ENCODE results near the gene NCAM2. TPM values are rescaled to one million over a fixed set of nuclear protein-coding genes. Genes with fewer than 3 reads are reported as not detected.

The NCAM2 gene
- total and polyA plus RNA-seq, 4 donors = 30.7 to 138 (median 61.1) TPM

- H3K4me1 ChIP-seq (ENCODE audit: control insufficient read depth, insufficient read depth, low read length) = no peaks in the 10 kb centered on the region
- DNase-seq (ENCODE audit: low read depth in 4 of 6, low spot score in 6 of 6) = peak in 2 of 6 donors; percentile 7 to 15
- H3K9me3 ChIP-seq (ENCODE audit: control insufficient read depth, insufficient read depth, low read length) = no peaks in the 10 kb centered on the region
- H3K27me3 ChIP-seq (ENCODE audit: control insufficient read depth, insufficient read depth, low read length) = no peaks in the 10 kb centered on the region
- no peaks in the 10 kb centered on the region for H3K36me3 ChIP-seq (ENCODE audit: control insufficient read depth, insufficient read depth, low read length)
- H3K27ac ChIP-seq (ENCODE audit: low read depth, low read length) = no peak overlapping the region
- no peak overlapping the region for H3K4me3 ChIP-seq (ENCODE audit: low read depth, low read length)
- WGBS (ENCODE audit: insufficient coverage) = 69% methylated on average over 3 of the region's 4 CpGs
These were observed 465.2 kb downstream of the NCAM2 start for GRCh38 chr21:21463456-21463855.

DNA sequence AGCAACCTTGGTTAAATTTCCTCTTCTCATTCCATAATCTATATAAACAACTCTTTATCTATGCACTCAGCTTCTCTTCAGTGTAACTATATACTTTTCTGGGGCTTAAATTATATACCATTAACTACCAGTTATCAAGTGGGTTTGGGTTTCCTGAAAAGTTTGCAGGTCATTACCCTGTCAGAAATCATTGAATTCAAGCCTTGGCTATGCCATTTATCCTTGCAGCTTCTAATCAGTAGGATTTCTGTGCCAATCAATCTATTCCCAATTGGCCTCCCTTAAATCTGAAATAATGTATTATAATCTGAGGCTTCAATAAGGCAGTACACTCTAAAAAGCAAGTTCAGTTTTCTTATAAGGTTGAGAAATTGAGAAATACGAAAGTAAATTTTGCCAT lies 466.5 kb downstream of the NCAM2 start:
- H3K27me3 ChIP-seq (ENCODE audit: control insufficient read depth, insufficient read depth, low read length) = no peaks in the 10 kb centered on the region
- no peaks in the 10 kb centered on the region for H3K36me3 ChIP-seq (ENCODE audit: control insufficient read depth, insufficient read depth, low read length)
- H3K4me1 ChIP-seq (ENCODE audit: control insufficient read depth, insufficient read depth, low read length) = no peaks in the 10 kb centered on the region
- H3K9me3 ChIP-seq (ENCODE audit: control insufficient read depth, insufficient read depth, low read length) = no peaks in the 10 kb centered on the region
- no peak overlapping the region for H3K27ac ChIP-seq (ENCODE audit: low read depth, low read length)
- no peak overlapping the region for H3K4me3 ChIP-seq (ENCODE audit: low read depth, low read length)
- no peak for DNase-seq (ENCODE audit: low read depth in 4 of 6, low spot score in 6 of 6)
- no CpG with 5 or more reads among the region's 1 CpG for WGBS (ENCODE audit: insufficient coverage)

GRCh38 chr21:21466752-21467151 lies 468.5 kb downstream of the NCAM2 start:
- Histone ChIP-seq H3K36me3 (ENCODE audit: control insufficient read depth, insufficient read depth, low read length) (no peaks in the 10 kb centered on the region), H3K4me3 (ENCODE audit: low read depth, low read length) (no peak overlapping the region), H3K27me3 (ENCODE audit: control insufficient read depth, insufficient read depth, low read length) (no peaks in the 10 kb centered on the region), H3K27ac (ENCODE audit: low read depth, low read length) (no peak overlapping the region), H3K9me3 (ENCODE audit: control insufficient read depth, insufficient read depth, low read length) (no peaks in the 10 kb centered on the region), H3K4me1 (ENCODE audit: control insufficient read depth, insufficient read depth, low read length) (no peaks in the 10 kb centered on the region)
- DNase-seq (ENCODE audit: low read depth in 4 of 6, low spot score in 6 of 6) = no peak
- WGBS (ENCODE audit: insufficient coverage) = no CpG with 5 or more reads among the region's 1 CpG

- Histone ChIP-seq H3K4me1 (ENCODE audit: control insufficient read depth, insufficient read depth, low read length) (no peaks in the 10 kb centered on the region), H3K27ac (ENCODE audit: low read depth, low read length) (no peak overlapping the region), H3K36me3 (ENCODE audit: control insufficient read depth, insufficient read depth, low read length) (no peaks in the 10 kb centered on the region), H3K4me3 (ENCODE audit: low read depth, low read length) (no peak overlapping the region), H3K27me3 (ENCODE audit: control insufficient read depth, insufficient read depth, low read length) (no peaks in the 10 kb centered on the region), H3K9me3 (ENCODE audit: control insufficient read depth, insufficient read depth, low read length) (no peaks in the 10 kb centered on the region)
- DNase-seq (ENCODE audit: low read depth in 4 of 6, low spot score in 6 of 6) = no peak
These were observed 469.8 kb downstream of the NCAM2 start for GRCh38 chr21:21468003-21468402.

DNA sequence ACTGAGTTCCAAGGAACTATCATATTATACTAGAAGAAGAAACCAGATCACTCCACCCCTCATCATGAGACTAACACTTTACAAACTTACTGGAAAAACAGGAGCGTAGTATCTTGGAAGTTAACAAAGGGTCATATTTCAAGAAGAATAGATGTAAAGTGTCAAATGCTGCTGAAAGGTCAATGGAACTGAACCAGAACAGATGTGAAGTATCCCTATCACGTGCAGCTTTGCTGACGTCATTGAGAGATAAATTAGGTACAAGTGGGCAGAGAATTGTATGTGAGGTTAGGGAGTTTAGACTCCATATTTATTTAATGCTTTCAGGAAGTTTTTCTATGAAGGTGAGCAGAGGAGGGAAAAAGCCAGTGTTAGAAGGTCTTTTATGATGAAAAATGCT lies 483.0 kb downstream of the NCAM2 start:
- H3K36me3 ChIP-seq (ENCODE audit: control insufficient read depth, insufficient read depth, low read length) = no peaks in the 10 kb centered on the region
- no peak overlapping the region for H3K4me3 ChIP-seq (ENCODE audit: low read depth, low read length)
- no peaks in the 10 kb centered on the region for H3K9me3 ChIP-seq (ENCODE audit: control insufficient read depth, insufficient read depth, low read length)
- H3K4me1 ChIP-seq (ENCODE audit: control insufficient read depth, insufficient read depth, low read length) = no peaks in the 10 kb centered on the region
- no peak overlapping the region for H3K27ac ChIP-seq (ENCODE audit: low read depth, low read length)
- 60% methylated on average over 1 of the region's 3 CpGs for WGBS (ENCODE audit: insufficient coverage)
- DNase-seq (ENCODE audit: low read depth in 4 of 6, low spot score in 6 of 6) = no peak
- H3K27me3 ChIP-seq (ENCODE audit: control insufficient read depth, insufficient read depth, low read length) = no peaks in the 10 kb centered on the region

- H3K9me3 ChIP-seq (ENCODE audit: control insufficient read depth, insufficient read depth, low read length) = peaks cover 5% of the 10 kb centered on the region
- H3K36me3 ChIP-seq (ENCODE audit: control insufficient read depth, insufficient read depth, low read length) = no peaks in the 10 kb centered on the region
- no peak overlapping the region for H3K4me3 ChIP-seq (ENCODE audit: low read depth, low read length)
- DNase-seq (ENCODE audit: low read depth in 4 of 6, low spot score in 6 of 6) = no peak
- H3K27me3 ChIP-seq (ENCODE audit: control insufficient read depth, insufficient read depth, low read length) = no peaks in the 10 kb centered on the region
- WGBS (ENCODE audit: insufficient coverage) = 81% methylated on average over 2 of the region's 6 CpGs
- no peak overlapping the region for H3K27ac ChIP-seq (ENCODE audit: low read depth, low read length)
- H3K4me1 ChIP-seq (ENCODE audit: control insufficient read depth, insufficient read depth, low read length) = no peaks in the 10 kb centered on the region
These were observed 510.6 kb downstream of the NCAM2 start for GRCh38 chr21:21508859-21509258.

DNA sequence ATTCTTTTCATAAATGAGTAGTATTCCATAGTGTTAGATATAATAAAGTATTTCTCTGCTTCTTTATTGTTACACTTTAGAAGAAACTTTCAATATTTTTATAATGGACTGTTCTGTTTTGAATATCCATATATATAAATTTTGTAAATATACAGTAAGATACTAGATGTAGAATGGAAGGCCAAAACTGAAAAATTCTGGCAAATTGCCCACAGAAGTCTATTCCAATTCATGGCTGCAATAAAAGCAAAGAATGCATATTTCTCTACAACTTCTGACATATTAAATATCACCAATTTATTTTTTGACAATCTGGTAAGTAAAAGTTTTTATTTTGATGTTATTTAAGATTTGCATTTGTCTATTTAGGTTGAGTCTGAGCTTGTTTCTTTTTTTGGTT lies 532.5 kb downstream of the NCAM2 start:
- no peaks in the 10 kb centered on the region for H3K4me1 ChIP-seq (ENCODE audit: control insufficient read depth, insufficient read depth, low read length)
- H3K4me3 ChIP-seq (ENCODE audit: low read depth, low read length) = no peak overlapping the region
- peak in 1 of 6 donors; percentile 2 for DNase-seq (ENCODE audit: low read depth in 4 of 6, low spot score in 6 of 6)
- no peak overlapping the region for H3K27ac ChIP-seq (ENCODE audit: low read depth, low read length)
- no peaks in the 10 kb centered on the region for H3K9me3 ChIP-seq (ENCODE audit: control insufficient read depth, insufficient read depth, low read length)
- no peaks in the 10 kb centered on the region for H3K36me3 ChIP-seq (ENCODE audit: control insufficient read depth, insufficient read depth, low read length)
- no peaks in the 10 kb centered on the region for H3K27me3 ChIP-seq (ENCODE audit: control insufficient read depth, insufficient read depth, low read length)

- no peaks in the 10 kb centered on the region for H3K36me3 ChIP-seq (ENCODE audit: control insufficient read depth, insufficient read depth, low read length)
- H3K4me1 ChIP-seq (ENCODE audit: control insufficient read depth, insufficient read depth, low read length) = no peaks in the 10 kb centered on the region
- WGBS (ENCODE audit: insufficient coverage) = 90% methylated on average over 2 of the region's 5 CpGs
- no peaks in the 10 kb centered on the region for H3K9me3 ChIP-seq (ENCODE audit: control insufficient read depth, insufficient read depth, low read length)
- no peak overlapping the region for H3K27ac ChIP-seq (ENCODE audit: low read depth, low read length)
- no peaks in the 10 kb centered on the region for H3K27me3 ChIP-seq (ENCODE audit: control insufficient read depth, insufficient read depth, low read length)
- H3K4me3 ChIP-seq (ENCODE audit: low read depth, low read length) = no peak overlapping the region
- peak in 1 of 6 donors; percentile 21 for DNase-seq (ENCODE audit: low read depth in 4 of 6, low spot score in 6 of 6)
These were observed 549.3 kb downstream of the NCAM2 start for GRCh38 chr21:21547368-21547953.

GRCh38 chr21:21559285-21560045 lies 561.3 kb downstream of the NCAM2 start:
- Histone ChIP-seq H3K9me3 (ENCODE audit: control insufficient read depth, insufficient read depth, low read length) (peaks cover 4% of the 10 kb centered on the region), H3K4me1 (ENCODE audit: control insufficient read depth, insufficient read depth, low read length) (no peaks in the 10 kb centered on the region), H3K27me3 (ENCODE audit: control insufficient read depth, insufficient read depth, low read length) (no peaks in the 10 kb centered on the region), H3K36me3 (ENCODE audit: control insufficient read depth, insufficient read depth, low read length) (no peaks in the 10 kb centered on the region), H3K27ac (ENCODE audit: low read depth, low read length) (no peak overlapping the region), H3K4me3 (ENCODE audit: low read depth, low read length) (no peak overlapping the region)
- no peak for DNase-seq (ENCODE audit: low read depth in 4 of 6, low spot score in 6 of 6)
- WGBS (ENCODE audit: insufficient coverage) = 64% methylated on average over 2 of the region's 2 CpGs
